Measurements from ENCODE around the gene C19orf38.

The C19orf38 gene

GRCh38 chr19:10848230-10848856 lies at the start of gene C19orf38:
TSS of gene C19orf38 (plus strand) at chr19:10848415. CDS start at chr19:10848509, 94 bp downstream.
- DNase-seq, result no peak

DNA sequence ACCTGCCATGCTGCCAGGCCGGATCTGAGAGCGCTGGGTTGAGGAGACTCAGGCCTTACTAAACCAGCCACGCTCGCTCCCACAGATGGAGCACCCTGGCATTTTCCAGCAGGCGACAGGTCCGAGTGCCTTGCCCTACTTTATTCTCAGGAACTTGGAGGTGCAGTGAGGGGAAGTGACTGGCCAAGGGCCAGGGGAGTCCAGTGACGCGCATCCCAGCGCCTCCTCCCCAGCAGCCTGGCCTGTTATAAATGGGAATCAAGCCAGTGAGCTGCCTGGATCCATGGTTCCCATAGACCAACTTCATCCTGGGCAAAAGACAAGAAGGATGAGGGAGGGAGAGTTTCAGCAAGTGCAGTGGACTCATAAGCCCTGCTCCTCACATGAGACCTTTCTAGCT lies 47.7 kb upstream of the C19orf38 start:
- DNase-seq, result no peak

DNA sequence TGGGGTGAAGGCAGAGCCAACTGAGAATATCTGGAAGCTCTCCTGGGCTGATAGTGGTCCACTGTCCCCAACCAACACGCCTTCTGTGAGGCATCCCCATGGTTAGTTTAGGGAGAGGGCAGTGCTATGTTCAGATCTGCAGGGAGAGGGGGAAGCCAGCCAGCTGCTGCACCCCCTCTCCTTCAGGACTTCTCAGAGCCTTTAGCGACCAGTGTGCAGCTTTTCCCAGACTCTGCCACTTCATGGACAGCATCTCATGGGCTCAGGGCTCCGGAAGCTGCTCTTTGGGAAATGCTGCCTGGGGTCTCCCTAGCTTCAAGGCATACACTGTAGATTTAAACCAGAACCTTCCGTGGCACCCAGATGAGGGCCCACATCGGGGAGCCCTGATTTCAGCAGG lies 45.7 kb upstream of the C19orf38 start:
- DNase-seq, result no peak

GRCh38 chr19:10803252-10803651 lies 45.0 kb upstream of the C19orf38 start:
- no peak for DNase-seq

- no peak for DNase-seq
These were observed 43.0 kb upstream of the C19orf38 start for GRCh38 chr19:10805065-10805757.

- no peak for DNase-seq
These were observed 42.4 kb upstream of the C19orf38 start for GRCh38 chr19:10805758-10806247.

- no peak for DNase-seq
These were observed 39.1 kb upstream of the C19orf38 start for GRCh38 chr19:10808937-10809649.

- DNase-seq, result no peak
These were observed 38.4 kb upstream of the C19orf38 start for GRCh38 chr19:10809651-10810285.

- no peak for DNase-seq
These were observed 36.7 kb upstream of the C19orf38 start for GRCh38 chr19:10811391-10812111.

DNA sequence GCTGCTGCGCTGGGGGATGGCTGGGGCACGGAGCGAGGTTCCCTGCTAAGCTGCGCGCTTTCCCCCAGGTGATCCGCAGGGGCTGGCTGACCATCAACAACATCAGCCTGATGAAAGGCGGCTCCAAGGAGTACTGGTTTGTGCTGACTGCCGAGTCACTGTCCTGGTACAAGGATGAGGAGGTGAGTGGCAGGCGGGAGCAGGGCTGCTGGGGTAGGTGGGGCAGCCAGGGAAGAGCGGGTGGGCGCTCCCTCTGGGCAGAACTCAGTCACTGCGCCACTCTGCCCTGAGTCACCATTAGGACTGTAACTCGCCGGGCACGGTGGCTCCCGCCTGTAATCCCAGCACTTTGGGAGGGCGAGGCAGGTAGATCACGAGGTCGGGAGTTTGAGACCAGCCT lies 36.0 kb upstream of the C19orf38 start:
- DNase-seq, result no peak

GRCh38 chr19:10812902-10813404 lies 35.3 kb upstream of the C19orf38 start:
- no peak for DNase-seq

- DNase-seq, result no peak
These were observed 33.1 kb upstream of the C19orf38 start for GRCh38 chr19:10815007-10815536.

DNA sequence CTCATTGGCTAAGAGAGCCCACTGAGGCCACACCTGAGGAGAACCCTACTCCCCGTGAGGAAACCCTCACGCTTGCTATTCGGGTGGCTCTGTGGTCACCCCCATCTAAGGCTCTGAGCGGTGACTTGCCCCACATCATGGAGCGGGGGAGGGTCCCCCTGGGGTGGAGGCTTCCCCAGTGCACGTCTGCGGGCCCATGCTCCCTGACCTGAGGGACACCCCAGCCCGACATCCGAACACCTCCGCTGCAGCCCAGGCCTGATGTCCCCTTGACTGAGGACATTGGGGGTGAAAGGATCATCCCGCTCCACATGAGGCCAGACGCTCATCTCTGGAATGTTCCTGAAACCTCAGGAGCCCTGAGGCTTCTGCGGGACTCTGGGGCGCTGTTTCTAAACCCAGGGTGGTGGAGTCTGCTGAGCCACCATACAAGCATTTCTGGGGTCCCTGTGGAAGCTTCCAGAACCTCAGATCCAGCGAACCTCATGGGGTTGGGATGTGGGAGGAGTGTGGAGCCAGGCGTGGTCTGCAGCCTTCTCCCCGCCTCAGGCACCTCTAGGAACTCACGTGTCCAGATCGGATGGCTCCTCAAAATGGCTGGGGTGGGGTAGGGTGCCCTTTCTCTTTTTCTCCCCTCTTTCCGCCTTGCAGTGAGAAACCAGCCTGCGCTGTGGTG lies 32.1 kb upstream of the C19orf38 start:
- DNase-seq, result no peak

DNA sequence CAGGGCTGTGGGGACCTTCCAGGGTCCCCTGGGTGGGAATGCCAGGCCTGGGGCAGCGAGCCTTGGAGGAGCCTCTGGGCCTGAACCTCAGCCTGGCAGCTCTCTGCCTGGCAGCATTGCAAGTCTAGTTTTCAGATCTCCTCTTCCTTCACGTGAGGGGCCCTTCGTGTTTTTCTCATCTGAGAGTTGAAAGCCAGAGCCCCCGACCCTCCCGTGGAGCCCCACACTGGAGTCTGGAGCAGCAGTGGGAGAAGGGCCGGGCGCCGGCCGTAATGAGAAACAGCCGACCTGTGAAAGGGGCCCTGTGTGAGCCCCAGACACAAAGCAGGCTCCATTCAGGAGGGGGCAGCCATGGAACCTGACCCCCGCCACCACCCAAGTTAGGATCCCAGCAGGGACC lies 31.5 kb upstream of the C19orf38 start:
- DNase-seq, result no peak

DNA sequence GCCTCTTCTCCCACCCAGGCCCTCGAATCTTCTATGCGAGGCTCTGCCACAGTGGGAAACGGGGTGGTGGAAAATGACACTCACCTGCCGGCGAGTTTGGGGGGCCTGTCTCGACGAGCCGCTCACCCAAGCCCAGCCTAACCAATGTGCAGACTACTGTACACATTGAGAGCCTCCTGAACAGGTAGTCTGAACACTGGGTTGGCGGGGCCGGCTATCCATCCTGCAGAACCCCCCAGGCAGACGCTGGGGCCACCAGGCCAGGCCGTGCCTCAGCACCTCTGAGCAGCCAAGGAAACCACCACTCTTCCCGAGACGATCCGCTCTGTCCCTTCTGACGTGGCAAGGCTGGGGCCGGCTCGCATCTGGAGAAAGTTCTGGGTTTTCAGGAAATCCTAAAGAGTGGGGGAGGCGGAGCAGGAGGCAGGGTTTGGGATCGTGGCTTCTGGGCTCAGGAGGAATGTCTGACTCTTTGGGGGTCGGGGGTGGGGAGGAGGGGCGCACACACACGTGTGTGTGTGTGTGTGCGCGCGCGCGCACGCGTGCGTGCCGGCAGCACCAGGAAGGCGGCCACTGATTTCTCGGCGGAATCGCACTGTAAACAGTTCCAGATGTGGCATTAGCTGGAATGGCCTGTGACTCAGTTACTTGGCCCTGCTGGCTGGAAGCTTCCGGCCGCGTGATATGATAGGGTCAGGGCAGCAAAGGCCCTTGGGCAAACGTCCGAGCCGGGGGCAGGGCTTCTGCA lies 30.8 kb upstream of the C19orf38 start:
- DNase-seq, result no peak

- DNase-seq, result no peak
These were observed 29.7 kb upstream of the C19orf38 start for GRCh38 chr19:10818301-10819123.

GRCh38 chr19:10819124-10820060 lies 28.8 kb upstream of the C19orf38 start:
- no peak for DNase-seq

DNA sequence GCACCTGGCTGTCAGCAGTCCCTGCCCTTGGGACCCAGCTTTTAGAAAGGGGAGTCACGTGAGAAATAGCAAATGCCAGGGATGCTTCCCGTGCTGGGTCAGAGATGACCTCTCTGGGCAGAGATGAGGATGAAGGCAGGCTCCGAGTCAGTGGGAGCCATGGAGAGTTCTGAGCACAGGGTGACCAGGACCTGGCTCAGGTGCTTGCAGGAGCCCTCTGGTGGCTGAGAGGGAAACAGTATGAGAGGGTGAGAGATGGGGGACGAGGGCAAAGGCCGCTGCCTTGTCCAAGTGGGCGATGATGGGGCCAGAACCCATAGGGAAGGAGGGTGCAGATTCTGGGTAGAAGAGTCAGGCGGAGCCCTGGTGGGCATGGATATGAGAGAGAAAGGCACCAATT lies 28.0 kb upstream of the C19orf38 start:
- no peak for DNase-seq

GRCh38 chr19:10823690-10824089 lies 24.5 kb upstream of the C19orf38 start:
- DNase-seq, result no peak

Data from NCI-H2171 (cell line).